ENCODE data around the gene FOXP3.

Gene FOXP3

GRCh38 chrX:49214416-49214815 is 50.1 kb downstream of the FOXP3 start:
- DNase-seq: no peak

DNA sequence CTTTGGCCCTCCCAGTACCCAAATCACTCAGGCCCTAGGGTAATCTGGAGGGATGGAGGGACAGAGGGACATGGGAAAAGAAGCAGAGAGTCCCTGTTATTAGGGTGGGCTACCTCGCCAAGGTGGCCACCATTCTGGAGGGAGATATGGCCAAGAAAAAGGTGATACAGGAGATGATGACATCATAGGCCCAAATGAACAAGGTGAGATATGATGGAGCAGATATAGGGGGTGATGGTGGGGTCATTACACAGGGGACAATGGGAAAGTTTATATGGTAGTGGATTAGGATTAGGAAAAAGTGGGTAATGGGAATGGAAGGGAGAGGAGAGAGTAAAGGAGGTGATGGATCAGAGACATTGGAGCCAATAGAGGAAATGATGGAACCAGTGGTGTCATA is 51.6 kb downstream of the FOXP3 start:
- no peak for DNase-seq

- DNase-seq: no peak
Observed at GRCh38 chrX:49212209-49212608, 52.3 kb downstream of the FOXP3 start.

DNA sequence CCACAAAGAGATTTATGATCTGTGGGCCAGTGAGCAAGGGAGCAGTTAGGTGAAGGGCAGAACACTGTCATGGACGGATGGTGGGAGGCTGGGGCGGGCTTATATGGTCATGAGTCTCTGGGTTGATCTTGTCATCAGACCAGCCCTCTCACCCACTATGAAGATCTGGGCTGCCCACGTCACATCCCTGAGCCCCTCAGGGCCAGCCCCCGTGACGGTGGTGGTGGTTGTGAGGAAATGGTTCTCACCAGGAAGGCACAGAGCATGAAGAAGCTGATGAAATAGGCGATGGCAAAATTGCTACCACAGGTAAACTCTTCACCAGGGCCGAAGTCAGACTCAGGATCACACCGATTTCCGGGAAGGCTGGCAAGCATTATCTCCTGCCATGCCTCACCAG is 53.4 kb downstream of the FOXP3 start:
- DNase-seq: no peak

DNA sequence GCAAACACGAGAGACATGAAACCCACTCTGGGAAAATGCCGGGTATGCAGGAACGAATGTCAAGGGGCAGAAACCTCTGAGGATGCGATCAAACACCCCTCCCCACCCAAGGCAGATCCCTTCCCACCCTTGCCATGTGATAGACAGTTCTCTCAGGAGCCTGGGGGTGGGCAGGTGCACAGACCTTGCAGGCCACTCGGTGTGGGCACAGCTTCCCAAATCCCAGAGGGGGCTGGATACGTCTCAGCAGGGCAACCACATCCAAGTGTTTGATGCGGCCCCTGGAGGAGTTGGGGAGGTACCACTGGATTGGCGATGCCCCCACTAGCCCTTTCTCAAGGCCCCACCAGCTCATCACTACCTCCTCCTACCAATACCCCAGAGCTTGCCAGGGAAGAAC is 54.1 kb downstream of the FOXP3 start:
- no peak for DNase-seq

DNA sequence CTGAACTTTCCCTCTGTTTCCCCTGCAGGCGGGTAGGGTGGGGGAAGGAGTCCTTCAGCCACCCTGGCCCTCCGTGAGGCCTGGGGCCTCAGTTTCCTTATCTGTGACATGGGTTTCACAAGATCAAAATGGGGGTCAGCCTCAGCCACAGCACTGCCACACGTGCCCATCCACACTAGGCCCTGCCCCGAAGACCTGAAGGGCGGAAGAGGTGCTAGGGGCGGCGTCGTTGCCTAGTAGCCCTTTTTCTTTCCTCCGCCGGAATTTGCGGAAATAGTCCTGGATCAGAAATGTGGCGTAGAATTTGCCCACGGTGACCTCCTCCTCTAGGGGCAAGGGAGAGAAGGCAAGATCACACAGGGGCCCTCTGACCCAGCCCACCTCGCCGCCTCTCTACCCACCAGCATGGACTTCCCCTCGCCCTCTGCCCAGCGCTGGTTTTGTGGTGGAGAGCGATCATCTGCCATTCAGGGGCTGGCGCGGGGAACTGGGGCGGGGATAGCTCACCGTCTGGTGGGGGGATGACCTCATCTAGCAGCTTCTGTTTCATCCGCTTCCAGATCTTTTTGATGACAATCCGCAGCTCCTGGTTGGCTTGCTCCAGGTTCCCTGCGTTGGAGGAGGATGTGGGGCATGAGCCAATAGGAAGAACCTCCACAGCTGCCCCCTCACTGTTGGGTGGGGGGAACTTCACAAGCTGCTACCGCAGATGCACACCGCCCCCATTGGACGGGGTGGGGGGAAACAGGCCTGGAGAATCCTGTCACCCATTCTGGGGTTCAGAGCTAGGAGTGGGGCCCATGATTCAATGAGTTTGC is 54.9 kb downstream of the FOXP3 start:
- DNase-seq: no peak

GRCh38 chrX:49208399-49208798 is 56.1 kb downstream of the FOXP3 start:
- no peak for DNase-seq

DNA sequence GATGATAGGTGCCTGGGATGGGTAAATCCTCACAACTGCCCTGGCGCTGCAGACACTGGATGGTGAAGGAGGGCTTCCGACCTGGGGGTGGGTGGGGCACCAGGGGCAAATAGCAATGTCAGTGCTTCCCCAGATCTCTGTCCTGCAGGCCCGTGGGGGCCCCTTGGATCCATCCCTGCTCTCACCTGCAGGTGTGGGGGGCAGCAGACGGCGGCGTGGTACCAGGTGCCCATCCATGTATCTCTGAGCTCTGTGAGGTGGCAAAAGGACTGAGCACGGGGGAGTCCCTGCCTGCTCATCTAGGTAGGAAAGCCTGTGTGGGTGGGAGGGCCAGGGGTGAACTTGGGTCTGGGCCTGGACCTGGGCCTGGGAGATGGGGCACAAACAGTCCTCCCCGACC is 58.0 kb downstream of the FOXP3 start:
- no peak for DNase-seq

GRCh38 chrX:49205443-49205842 is 59.1 kb downstream of the FOXP3 start:
- no peak for DNase-seq

GRCh38 chrX:49204709-49205108 is 59.8 kb downstream of the FOXP3 start:
- no peak for DNase-seq

- no peak for DNase-seq
Observed at GRCh38 chrX:49204017-49204416, 60.5 kb downstream of the FOXP3 start.

DNA sequence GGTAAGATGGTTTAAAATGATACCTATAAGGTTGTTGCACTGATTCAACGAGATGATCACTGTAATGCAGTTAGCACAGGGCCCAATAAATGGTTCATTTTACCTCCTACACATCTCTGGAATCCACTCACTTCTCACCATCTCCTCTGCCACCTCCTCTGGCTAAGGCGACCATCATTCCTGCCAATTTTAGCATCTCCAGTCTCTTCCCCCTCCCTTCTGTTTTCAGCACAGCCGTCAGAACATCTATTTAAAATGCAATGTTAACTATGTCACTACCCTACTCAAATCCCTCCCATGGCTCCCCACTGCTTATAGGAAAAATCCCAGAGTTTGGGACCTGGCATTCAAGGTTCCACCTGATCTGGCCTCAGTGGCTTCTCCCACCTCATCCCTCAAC is 61.0 kb downstream of the FOXP3 start:
- no peak for DNase-seq

DNA sequence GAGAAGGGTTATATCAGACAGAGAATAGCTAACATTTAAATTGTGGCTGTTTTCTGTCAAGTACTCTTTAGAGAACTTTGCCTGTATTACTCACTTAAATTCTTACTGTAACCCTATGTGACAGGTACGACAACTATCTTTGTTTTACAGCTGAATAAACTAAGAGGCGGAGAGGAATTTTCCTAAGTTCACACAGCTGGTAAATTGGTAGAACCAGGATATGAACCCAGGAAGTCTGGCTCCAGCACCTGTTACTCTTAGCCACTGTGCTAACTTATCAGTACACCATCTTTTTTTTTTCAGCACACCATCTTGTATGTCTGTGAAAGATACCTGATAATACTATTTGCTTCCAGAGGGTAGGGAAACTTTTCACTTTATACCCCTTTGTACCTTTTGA is 62.5 kb downstream of the FOXP3 start:
- no peak for DNase-seq
